GM19240 (cell line): ENCODE data around the gene NAPA.

Source experiments
- DNase-seq: peaks from one replicate; pipeline ENCODE4 v3.0.0; 2011; ENCODE audit warnings: low spot score; ENCODE audit not compliant: insufficient read length

Gene NAPA

GRCh38 chr19:47514869-47515588, at the start of gene NAPA:
TSS of gene NAPA (minus strand) at chr19:47515063. CDS start at chr19:47514940, 123 bp downstream.
- DNase-seq = peak; percentile 95

- DNase-seq = no peak
These were observed 49.2 kb upstream of the NAPA start for GRCh38 chr19:47564081-47564480.

GRCh38 chr19:47561440-47562057, 46.7 kb upstream of the NAPA start:
- DNase-seq = no peak

- DNase-seq = no peak
These were observed 46.1 kb upstream of the NAPA start for GRCh38 chr19:47560999-47561398.

- no peak for DNase-seq
These were observed 35.3 kb upstream of the NAPA start for GRCh38 chr19:47550129-47550528.

- no peak for DNase-seq
These were observed 34.5 kb upstream of the NAPA start for GRCh38 chr19:47549261-47549862.

- DNase-seq = no peak
These were observed 32.3 kb upstream of the NAPA start for GRCh38 chr19:47547199-47547598.

GRCh38 chr19:47545061-47545948, 30.4 kb upstream of the NAPA start:
- no peak for DNase-seq

- DNase-seq = no peak
These were observed 29.6 kb upstream of the NAPA start for GRCh38 chr19:47544476-47544875.

GRCh38 chr19:47544075-47544474, 29.2 kb upstream of the NAPA start:
- DNase-seq = no peak

GRCh38 chr19:47542030-47542475, 27.2 kb upstream of the NAPA start:
- DNase-seq = no peak

GRCh38 chr19:47541518-47541917, 26.7 kb upstream of the NAPA start:
- DNase-seq = no peak

GRCh38 chr19:47540748-47541147, 25.9 kb upstream of the NAPA start:
- no peak for DNase-seq

- no peak for DNase-seq
These were observed 25.0 kb upstream of the NAPA start for GRCh38 chr19:47539747-47540311.

GRCh38 chr19:47538812-47539211, 23.9 kb upstream of the NAPA start:
- no peak for DNase-seq

- DNase-seq = no peak
These were observed 22.6 kb upstream of the NAPA start for GRCh38 chr19:47537493-47537892.

GRCh38 chr19:47534628-47535027, 19.8 kb upstream of the NAPA start:
- DNase-seq = no peak

GRCh38 chr19:47531640-47532387, 17.0 kb upstream of the NAPA start:
- no peak for DNase-seq

- no peak for DNase-seq
These were observed 14.3 kb upstream of the NAPA start for GRCh38 chr19:47529018-47529742.

- no peak for DNase-seq
These were observed 11.9 kb upstream of the NAPA start for GRCh38 chr19:47526798-47527197.
